ENCODE measurements around the gene FCRLA.

Gene FCRLA

GRCh38 chr1:161739865-161740566 lies 33.0 kb downstream of the FCRLA start:
- H4K12ac ChIP-seq (ENCODE audit: low read depth, low read length): no peak overlapping the region
- H3K14ac ChIP-seq (ENCODE audit: low read length): no peak overlapping the region
- H3K4me2 ChIP-seq (ENCODE audit: low read length): no peak overlapping the region
- peak in 1 of 2 donors; percentile 14 for DNase-seq
- no peak overlapping the region for H3K4me3 ChIP-seq (ENCODE audit: low read depth, low read length)
- no peaks in the 10 kb centered on the region for H3K79me1 ChIP-seq (ENCODE audit: low read length)
- H4K91ac ChIP-seq (ENCODE audit: low read depth, low read length): no peak overlapping the region
- H3K79me2 ChIP-seq (ENCODE audit: control insufficient read depth, insufficient read depth, low read length, poor library complexity): no peaks in the 10 kb centered on the region
- H4K8ac ChIP-seq (ENCODE audit: low read depth, low read length): no peak overlapping the region
- no peak overlapping the region for H3K9ac ChIP-seq (ENCODE audit: low read length)
- H3K4me1 ChIP-seq (ENCODE audit: control insufficient read depth in 1 of 2, insufficient read depth in 2 of 2, low read length in 2 of 2): no peaks in the 10 kb centered on the region
- no peak overlapping the region for H3K27ac ChIP-seq (ENCODE audit: low read depth, low read length)
- H3K18ac ChIP-seq (ENCODE audit: low read length): no peak overlapping the region
- no peak overlapping the region for H2AFZ ChIP-seq (ENCODE audit: insufficient read depth, low read length, poor library complexity)
- H2BK12ac ChIP-seq (ENCODE audit: low read length): no peak overlapping the region
- WGBS (ENCODE audit: extremely low coverage, insufficient coverage, insufficient read length): no CpG with 5 or more reads among the region's 8 CpGs
- H3K4ac ChIP-seq (ENCODE audit: low read depth, low read length): no peak overlapping the region
- no peak overlapping the region for H3K23ac ChIP-seq (ENCODE audit: low read length)
- H3K36me3 ChIP-seq (ENCODE audit: control insufficient read depth in 1 of 2, insufficient read depth in 2 of 2, low read length in 2 of 2): no peaks in the 10 kb centered on the region
- no peaks in the 10 kb centered on the region for H3K9me3 ChIP-seq (ENCODE audit: insufficient read depth, low read depth, low read length)
- H3K27me3 ChIP-seq (ENCODE audit: insufficient read depth, low read length): no peaks in the 10 kb centered on the region
- no peak overlapping the region for H2AK5ac ChIP-seq (ENCODE audit: low read length)
- no peak overlapping the region for H2BK120ac ChIP-seq (ENCODE audit: insufficient read depth, low read length, poor library complexity)
- no peak overlapping the region for H2BK5ac ChIP-seq (ENCODE audit: low read depth, low read length, poor library complexity)

GRCh38 chr1:161740921-161741320 lies 33.9 kb downstream of the FCRLA start:
- H3K4me2 ChIP-seq (ENCODE audit: low read length): no peak overlapping the region
- no peak overlapping the region for H2AK5ac ChIP-seq (ENCODE audit: low read length)

GRCh38 chr1:161743231-161743630 lies 36.2 kb downstream of the FCRLA start:
- no CpG with 5 or more reads among the region's 9 CpGs for WGBS (ENCODE audit: extremely low coverage, insufficient coverage, insufficient read length)
- H3K79me2 ChIP-seq (ENCODE audit: control insufficient read depth, insufficient read depth, low read length, poor library complexity): no peaks in the 10 kb centered on the region
- peak; percentile 41 to 69 for DNase-seq
- H3K4me2 ChIP-seq (ENCODE audit: low read length): no peak overlapping the region
- no peak overlapping the region for H4K91ac ChIP-seq (ENCODE audit: low read depth, low read length)
- no peak overlapping the region for H4K12ac ChIP-seq (ENCODE audit: low read depth, low read length)
- no peaks in the 10 kb centered on the region for H3K27me3 ChIP-seq (ENCODE audit: insufficient read depth, low read length)
- H4K8ac ChIP-seq (ENCODE audit: low read depth, low read length): no peak overlapping the region
- no peak overlapping the region for H3K14ac ChIP-seq (ENCODE audit: low read length)
- no peak overlapping the region for H2BK12ac ChIP-seq (ENCODE audit: low read length)
- H3K9ac ChIP-seq (ENCODE audit: low read length): no peak overlapping the region
- no peak overlapping the region for H3K27ac ChIP-seq (ENCODE audit: low read depth, low read length)
- H3K4me3 ChIP-seq (ENCODE audit: low read depth, low read length): no peak overlapping the region
- H2BK120ac ChIP-seq (ENCODE audit: insufficient read depth, low read length, poor library complexity): no peak overlapping the region
- no peaks in the 10 kb centered on the region for H3K4me1 ChIP-seq (ENCODE audit: control insufficient read depth in 1 of 2, insufficient read depth in 2 of 2, low read length in 2 of 2)
- H2AFZ ChIP-seq (ENCODE audit: insufficient read depth, low read length, poor library complexity): no peak overlapping the region
- no peak overlapping the region for H3K18ac ChIP-seq (ENCODE audit: low read length)
- H3K9me3 ChIP-seq (ENCODE audit: insufficient read depth, low read depth, low read length): no peaks in the 10 kb centered on the region
- no peaks in the 10 kb centered on the region for H3K36me3 ChIP-seq (ENCODE audit: control insufficient read depth in 1 of 2, insufficient read depth in 2 of 2, low read length in 2 of 2)
- H3K23ac ChIP-seq (ENCODE audit: low read length): no peak overlapping the region
- H3K4ac ChIP-seq (ENCODE audit: low read depth, low read length): no peak overlapping the region
- no peaks in the 10 kb centered on the region for H3K79me1 ChIP-seq (ENCODE audit: low read length)
- H2AK5ac ChIP-seq (ENCODE audit: low read length): no peak overlapping the region
- no peak overlapping the region for H2BK5ac ChIP-seq (ENCODE audit: low read depth, low read length, poor library complexity)

More at GRCh38 chr1:161740921-161741320, 33.9 kb downstream of the FCRLA start:
- Histone ChIP-seq H4K91ac (ENCODE audit: low read depth, low read length) (no peak overlapping the region), H3K79me1 (ENCODE audit: low read length) (no peaks in the 10 kb centered on the region), H2BK5ac (ENCODE audit: low read depth, low read length, poor library complexity) (no peak overlapping the region), H3K4me3 (ENCODE audit: low read depth, low read length) (no peak overlapping the region), H3K4me1 (ENCODE audit: control insufficient read depth in 1 of 2, insufficient read depth in 2 of 2, low read length in 2 of 2) (no peaks in the 10 kb centered on the region), H3K79me2 (ENCODE audit: control insufficient read depth, insufficient read depth, low read length, poor library complexity) (no peaks in the 10 kb centered on the region), H3K9me3 (ENCODE audit: insufficient read depth, low read depth, low read length) (no peaks in the 10 kb centered on the region), H4K8ac (ENCODE audit: low read depth, low read length) (no peak overlapping the region), H3K27ac (ENCODE audit: low read depth, low read length) (no peak overlapping the region), H2BK12ac (ENCODE audit: low read length) (no peak overlapping the region), H3K14ac (ENCODE audit: low read length) (no peak overlapping the region), H3K36me3 (ENCODE audit: control insufficient read depth in 1 of 2, insufficient read depth in 2 of 2, low read length in 2 of 2) (no peaks in the 10 kb centered on the region), H2AFZ (ENCODE audit: insufficient read depth, low read length, poor library complexity) (no peak overlapping the region), H4K12ac (ENCODE audit: low read depth, low read length) (no peak overlapping the region), H3K23ac (ENCODE audit: low read length) (no peak overlapping the region), H3K4ac (ENCODE audit: low read depth, low read length) (no peak overlapping the region), H3K18ac (ENCODE audit: low read length) (no peak overlapping the region), H3K9ac (ENCODE audit: low read length) (no peak overlapping the region), H3K27me3 (ENCODE audit: insufficient read depth, low read length) (no peaks in the 10 kb centered on the region), H2BK120ac (ENCODE audit: insufficient read depth, low read length, poor library complexity) (no peak overlapping the region)
- no CpG with 5 or more reads among the region's 6 CpGs for WGBS (ENCODE audit: extremely low coverage, insufficient coverage, insufficient read length)
- DNase-seq: no peak

GRCh38 chr1:161747801-161748200 lies 40.8 kb downstream of the FCRLA start:
- H2BK12ac ChIP-seq (ENCODE audit: low read length): no peak overlapping the region
- H2BK120ac ChIP-seq (ENCODE audit: insufficient read depth, low read length, poor library complexity): no peak overlapping the region
- no peak overlapping the region for H3K4me2 ChIP-seq (ENCODE audit: low read length)
- H3K27ac ChIP-seq (ENCODE audit: low read depth, low read length): no peak overlapping the region
- peaks cover 6% of the 10 kb centered on the region for H3K79me2 ChIP-seq (ENCODE audit: control insufficient read depth, insufficient read depth, low read length, poor library complexity)
- H3K9ac ChIP-seq (ENCODE audit: low read length): peak overlapping the region; percentile 41
- no peak overlapping the region for H2AK5ac ChIP-seq (ENCODE audit: low read length)
- H4K12ac ChIP-seq (ENCODE audit: low read depth, low read length): no peak overlapping the region
- H2BK5ac ChIP-seq (ENCODE audit: low read depth, low read length, poor library complexity): no peak overlapping the region
- peaks cover 5 to 6% of the 10 kb centered on the region in 2 experiments for H3K36me3 ChIP-seq (ENCODE audit: control insufficient read depth in 1 of 2, insufficient read depth in 2 of 2, low read length in 2 of 2)
- H2AFZ ChIP-seq (ENCODE audit: insufficient read depth, low read length, poor library complexity): no peak overlapping the region
- H3K9me3 ChIP-seq (ENCODE audit: insufficient read depth, low read depth, low read length): no peaks in the 10 kb centered on the region
- no peak overlapping the region for H3K18ac ChIP-seq (ENCODE audit: low read length)
- peaks cover 0 to 1% of the 10 kb centered on the region in 2 experiments for H3K4me1 ChIP-seq (ENCODE audit: control insufficient read depth in 1 of 2, insufficient read depth in 2 of 2, low read length in 2 of 2)
- no peak for DNase-seq
- H3K79me1 ChIP-seq (ENCODE audit: low read length): peaks cover 5% of the 10 kb centered on the region
- no peak overlapping the region for H4K91ac ChIP-seq (ENCODE audit: low read depth, low read length)
- H3K4ac ChIP-seq (ENCODE audit: low read depth, low read length): no peak overlapping the region
- no peaks in the 10 kb centered on the region for H3K27me3 ChIP-seq (ENCODE audit: insufficient read depth, low read length)
- no peak overlapping the region for H3K14ac ChIP-seq (ENCODE audit: low read length)
- no peak overlapping the region for H3K4me3 ChIP-seq (ENCODE audit: low read depth, low read length)
- H4K8ac ChIP-seq (ENCODE audit: low read depth, low read length): no peak overlapping the region
- no peak overlapping the region for H3K23ac ChIP-seq (ENCODE audit: low read length)
- WGBS (ENCODE audit: extremely low coverage, insufficient coverage, insufficient read length): no CpG with 5 or more reads among the region's 6 CpGs

Measured in trophoblast cell (in vitro differentiated cells and primary cell).